Nephron progenitor cell (in vitro differentiated cells): Measurements from ENCODE around the gene SLITRK1.

Source experiments
- DNase-seq: peaks from one replicate; pipeline ENCODE4 v3.0.0; 2021
- H3K27ac Mint-ChIP-seq: 2 replicates; pipeline ENCODE4 v1.8.0; 2021; ENCODE audit warnings: mild to moderate bottlenecking, moderate library complexity, mixed read lengths
- H3K27me3 Mint-ChIP-seq: 2 replicates; pipeline ENCODE4 v1.8.0; 2021; ENCODE audit warnings: mild to moderate bottlenecking, low read depth, mixed read lengths; ENCODE audit not compliant: poor library complexity
- H3K36me3 Mint-ChIP-seq: 2 replicates; pipeline ENCODE4 v1.8.0; 2021; ENCODE audit warnings: low read depth, mixed read lengths
- H3K4me1 Mint-ChIP-seq: 2 replicates; pipeline ENCODE4 v1.8.0; 2021; ENCODE audit warnings: mixed read lengths
- H3K4me3 Mint-ChIP-seq: 2 replicates; pipeline ENCODE4 v1.8.0; 2021; ENCODE audit warnings: mild to moderate bottlenecking, moderate library complexity, mixed read lengths
- H3K9me3 Mint-ChIP-seq: 2 replicates; pipeline ENCODE4 v1.8.0; 2021; ENCODE audit warnings: mild to moderate bottlenecking, moderate library complexity, mixed read lengths
- TF ChIP-seq, protein P1 (sequence below): fragments of 200-600 bp; sonication (generic); IDR thresholded peaks from 2 replicates; pipeline ENCODE4 v1.5.0; 2021; ENCODE audit warnings: antibody characterized with exemption

The SLITRK1 gene

DNA sequence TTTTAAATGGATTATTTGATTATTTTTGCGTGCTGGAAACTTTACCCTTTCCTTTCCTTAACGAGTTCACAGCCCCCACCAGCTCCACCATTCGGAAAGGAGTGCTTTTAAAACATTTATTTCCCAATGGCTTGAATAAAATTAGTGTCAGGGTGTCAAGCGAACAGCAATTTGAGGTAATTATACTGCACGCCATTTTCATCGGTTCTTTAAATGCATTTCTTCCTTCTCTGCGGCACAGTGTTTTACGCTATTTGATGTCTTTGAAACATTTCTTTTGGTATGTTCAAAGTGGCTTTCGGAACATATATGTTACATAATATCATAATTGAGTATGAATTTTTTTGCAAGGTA lies 309 bp upstream of the SLITRK1 start:
- TF ChIP-seq, protein P1, sequence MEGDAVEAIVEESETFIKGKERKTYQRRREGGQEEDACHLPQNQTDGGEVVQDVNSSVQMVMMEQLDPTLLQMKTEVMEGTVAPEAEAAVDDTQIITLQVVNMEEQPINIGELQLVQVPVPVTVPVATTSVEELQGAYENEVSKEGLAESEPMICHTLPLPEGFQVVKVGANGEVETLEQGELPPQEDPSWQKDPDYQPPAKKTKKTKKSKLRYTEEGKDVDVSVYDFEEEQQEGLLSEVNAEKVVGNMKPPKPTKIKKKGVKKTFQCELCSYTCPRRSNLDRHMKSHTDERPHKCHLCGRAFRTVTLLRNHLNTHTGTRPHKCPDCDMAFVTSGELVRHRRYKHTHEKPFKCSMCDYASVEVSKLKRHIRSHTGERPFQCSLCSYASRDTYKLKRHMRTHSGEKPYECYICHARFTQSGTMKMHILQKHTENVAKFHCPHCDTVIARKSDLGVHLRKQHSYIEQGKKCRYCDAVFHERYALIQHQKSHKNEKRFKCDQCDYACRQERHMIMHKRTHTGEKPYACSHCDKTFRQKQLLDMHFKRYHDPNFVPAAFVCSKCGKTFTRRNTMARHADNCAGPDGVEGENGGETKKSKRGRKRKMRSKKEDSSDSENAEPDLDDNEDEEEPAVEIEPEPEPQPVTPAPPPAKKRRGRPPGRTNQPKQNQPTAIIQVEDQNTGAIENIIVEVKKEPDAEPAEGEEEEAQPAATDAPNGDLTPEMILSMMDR = no peak
- no peak overlapping the region for H3K27ac Mint-ChIP-seq
- no peaks in the 10 kb centered on the region for H3K36me3 Mint-ChIP-seq

DNA sequence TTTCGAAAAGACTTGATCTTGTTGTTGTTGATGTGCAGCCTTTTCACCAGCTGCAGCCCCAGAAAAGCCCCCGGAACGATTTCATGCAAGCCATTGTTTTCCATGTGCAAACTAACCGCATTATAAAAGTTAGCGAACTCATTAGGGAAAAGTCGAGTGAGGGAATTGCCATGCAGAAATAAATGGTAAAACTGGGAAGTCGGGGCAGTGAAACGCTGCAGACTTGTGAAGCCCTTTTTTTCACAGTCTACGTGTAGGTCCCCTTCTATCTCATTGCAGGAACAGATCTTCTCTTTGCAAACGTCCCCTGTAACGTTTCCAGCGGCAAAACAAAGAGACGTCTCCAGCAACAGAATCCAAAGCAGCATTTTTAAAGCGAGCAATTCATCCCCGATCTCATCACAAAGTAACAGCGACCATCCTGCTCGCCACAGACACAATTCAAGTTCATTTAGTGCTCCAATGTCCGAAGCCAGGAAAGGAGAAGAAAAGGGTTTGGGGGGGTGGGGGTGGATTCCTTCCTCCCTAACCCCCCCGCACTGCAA lies 1.1 kb downstream of the SLITRK1 start:
- Mint-ChIP-seq H3K4me1 (peaks cover 37% of the 10 kb centered on the region), H3K4me3 (peak overlapping the region; percentile 86), H3K27ac (no peak overlapping the region), H3K36me3 (no peaks in the 10 kb centered on the region), H3K27me3 (peaks cover 90% of the 10 kb centered on the region), H3K9me3 (no peaks in the 10 kb centered on the region)
- no peak for DNase-seq
- TF ChIP-seq, protein P1 = no peak

More for the DNA sequence above, 309 bp upstream of the SLITRK1 start:
- Mint-ChIP-seq H3K4me3 (peak overlapping the region; percentile 86), H3K9me3 (no peaks in the 10 kb centered on the region), H3K4me1 (peaks cover 37% of the 10 kb centered on the region), H3K27me3 (peaks cover 76% of the 10 kb centered on the region)
- DNase-seq = no peak

DNA sequence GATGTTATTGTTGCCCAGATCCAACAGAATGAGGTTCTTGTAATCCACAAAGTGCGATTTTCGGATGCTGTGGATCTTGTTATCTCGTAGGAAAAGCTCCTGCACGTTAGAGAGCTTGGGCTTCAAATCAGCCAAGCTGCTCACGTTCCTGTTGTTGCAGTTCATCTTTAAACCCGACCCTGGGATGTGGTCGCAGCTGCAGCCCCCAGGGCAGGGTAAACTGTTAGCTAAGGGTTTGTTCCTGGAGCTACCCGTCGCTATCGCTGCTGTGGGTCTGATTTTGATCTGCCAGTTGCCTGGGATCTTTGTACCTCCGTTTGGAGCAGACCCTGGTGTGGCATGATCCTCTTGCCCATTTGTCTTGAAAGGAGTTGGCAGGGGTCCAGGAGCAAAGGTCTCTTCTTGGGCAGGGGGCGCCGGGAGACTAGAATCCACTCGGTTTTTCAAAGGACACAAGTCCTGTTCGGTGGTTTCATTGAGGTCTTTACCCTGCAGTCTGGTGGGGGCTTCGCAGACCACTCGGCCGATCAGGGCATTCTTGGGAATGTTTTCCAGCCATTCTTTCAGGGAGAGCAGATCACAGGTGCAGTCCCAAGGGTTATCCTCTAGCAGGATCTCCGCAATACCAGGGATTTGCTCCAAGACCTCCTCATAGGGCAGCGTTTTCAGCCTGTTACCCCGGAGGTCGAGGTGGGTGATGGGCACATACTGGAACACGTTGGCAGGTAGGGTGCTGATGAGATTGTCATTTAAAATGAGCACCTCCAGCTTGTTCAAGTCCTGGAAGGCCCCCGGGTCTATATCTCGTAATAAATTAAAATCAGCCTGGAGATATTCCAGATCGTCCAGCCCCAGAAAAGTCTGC lies 1.8 kb downstream of the SLITRK1 start:
- Mint-ChIP-seq H3K4me1 (peaks cover 37% of the 10 kb centered on the region), H3K27me3 (peaks cover 97% of the 10 kb centered on the region), H3K9me3 (no peaks in the 10 kb centered on the region), H3K36me3 (no peaks in the 10 kb centered on the region), H3K4me3 (peak overlapping the region; percentile 86), H3K27ac (no peak overlapping the region)
- TF ChIP-seq, protein P1 = no peak
- no peak for DNase-seq

DNA sequence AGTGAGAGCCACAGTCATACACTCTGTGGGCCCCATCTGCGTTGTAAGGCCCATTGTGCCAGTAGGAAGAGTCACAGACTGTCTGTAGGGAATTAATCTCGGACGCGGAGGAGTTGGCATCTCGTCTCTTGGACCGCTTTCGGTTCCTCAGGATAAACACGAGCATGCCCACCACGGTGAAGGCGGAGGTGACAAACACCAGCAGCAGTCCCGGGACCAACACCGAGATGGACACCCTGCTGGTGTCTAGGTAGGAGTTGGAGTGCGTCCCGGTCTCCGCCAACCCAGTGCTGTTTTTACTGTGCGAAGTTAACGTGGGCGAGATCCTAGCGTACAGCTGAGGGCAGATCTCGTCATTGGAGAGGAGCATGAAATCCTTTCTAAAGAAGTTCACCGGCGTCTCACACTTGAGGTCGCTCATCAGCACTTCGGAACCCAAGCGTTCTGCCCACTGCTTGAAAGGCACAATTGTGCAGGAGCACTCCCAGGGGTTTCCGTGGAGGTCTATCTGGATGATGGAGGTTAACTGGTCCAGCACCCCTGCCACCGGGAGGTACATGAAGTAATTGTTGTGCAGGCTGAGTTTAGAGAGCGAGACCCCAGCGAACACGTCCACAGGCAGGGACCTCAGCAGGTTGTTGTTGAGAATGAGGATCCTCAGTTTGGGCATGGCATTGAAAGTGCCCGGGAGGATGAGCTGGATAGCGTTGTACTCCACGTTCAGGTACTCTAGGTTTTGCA lies 2.7 kb downstream of the SLITRK1 start:
- TF ChIP-seq, protein P1 = no peak
- no peaks in the 10 kb centered on the region for H3K9me3 Mint-ChIP-seq
- no peaks in the 10 kb centered on the region for H3K36me3 Mint-ChIP-seq
- H3K4me1 Mint-ChIP-seq = peaks cover 37% of the 10 kb centered on the region
- H3K4me3 Mint-ChIP-seq = peak overlapping the region; percentile 52
- no peak for DNase-seq
- H3K27me3 Mint-ChIP-seq = peaks cover 92% of the 10 kb centered on the region
- no peak overlapping the region for H3K27ac Mint-ChIP-seq

DNA sequence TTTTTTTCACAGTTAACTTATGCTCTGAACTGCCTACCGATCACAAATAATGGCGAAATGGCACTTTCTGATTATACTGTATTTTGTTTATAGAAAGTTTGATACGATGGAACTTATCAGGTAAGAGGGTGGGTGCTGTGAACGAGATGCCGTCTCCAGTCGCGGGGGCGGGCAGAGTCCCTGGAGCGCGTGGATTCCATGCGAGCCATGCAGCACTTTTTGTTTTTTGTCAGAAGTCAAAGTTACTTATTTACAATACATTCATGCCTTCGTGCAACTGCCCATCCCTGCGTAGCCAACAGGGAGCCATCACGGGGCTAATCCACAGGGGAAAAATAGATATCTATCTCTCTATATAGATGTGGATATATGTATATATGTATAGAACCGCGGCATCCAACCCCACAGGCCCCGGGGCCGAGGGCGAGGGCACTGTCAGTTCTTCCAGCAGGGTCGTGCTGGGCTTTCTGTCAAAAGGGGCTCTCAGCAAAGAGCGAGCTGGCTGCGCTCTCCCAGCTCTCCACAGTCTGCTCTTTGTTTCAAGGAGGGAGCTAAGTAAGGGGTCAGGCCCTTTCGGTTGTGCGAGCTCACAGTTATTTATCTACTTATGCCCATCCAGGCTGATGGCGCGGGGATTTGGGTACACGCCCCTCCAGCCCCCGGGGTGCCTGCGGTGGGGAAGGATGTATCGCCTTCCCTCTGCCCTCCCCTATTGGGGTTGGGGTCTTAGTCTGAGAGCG lies 3.4 kb downstream of the SLITRK1 start:
- TF ChIP-seq, protein P1 = no peak
- Mint-ChIP-seq H3K4me3 (peak overlapping the region; percentile 52), H3K27ac (no peak overlapping the region), H3K4me1 (peaks cover 37% of the 10 kb centered on the region), H3K36me3 (no peaks in the 10 kb centered on the region), H3K9me3 (no peaks in the 10 kb centered on the region), H3K27me3 (peaks cover 85% of the 10 kb centered on the region)
- peak; percentile 25 for DNase-seq
